Choroid plexus epithelial cell (primary cell): ENCODE measurements around the gene CBX8.

ENCODE experiments used
- DNase-seq: peaks from one replicate; pipeline ENCODE4 v3.0.0-alpha.2; 2010; ENCODE audit warnings: low read depth
- H3K4me3 ChIP-seq: 2 replicates; pipeline ENCODE4 v1.5.1; 2011; ENCODE audit warnings: low read depth, mild to moderate bottlenecking, control low read depth, low read length, moderate library complexity
- TF ChIP-seq, protein P1 (sequence below): conservative IDR thresholded peaks from 2 replicates; pipeline ENCODE4 v1.5.1; 2011; ENCODE audit warnings: low read depth, mild to moderate bottlenecking, control low read depth, inconsistent platforms, low read length, moderate library complexity

Gene CBX8

GRCh38 chr17:79829457-79829856 lies 32.6 kb upstream of the CBX8 start:
- no peak for DNase-seq
- H3K4me3 ChIP-seq, result no peak overlapping the region
- TF ChIP-seq, protein P1, sequence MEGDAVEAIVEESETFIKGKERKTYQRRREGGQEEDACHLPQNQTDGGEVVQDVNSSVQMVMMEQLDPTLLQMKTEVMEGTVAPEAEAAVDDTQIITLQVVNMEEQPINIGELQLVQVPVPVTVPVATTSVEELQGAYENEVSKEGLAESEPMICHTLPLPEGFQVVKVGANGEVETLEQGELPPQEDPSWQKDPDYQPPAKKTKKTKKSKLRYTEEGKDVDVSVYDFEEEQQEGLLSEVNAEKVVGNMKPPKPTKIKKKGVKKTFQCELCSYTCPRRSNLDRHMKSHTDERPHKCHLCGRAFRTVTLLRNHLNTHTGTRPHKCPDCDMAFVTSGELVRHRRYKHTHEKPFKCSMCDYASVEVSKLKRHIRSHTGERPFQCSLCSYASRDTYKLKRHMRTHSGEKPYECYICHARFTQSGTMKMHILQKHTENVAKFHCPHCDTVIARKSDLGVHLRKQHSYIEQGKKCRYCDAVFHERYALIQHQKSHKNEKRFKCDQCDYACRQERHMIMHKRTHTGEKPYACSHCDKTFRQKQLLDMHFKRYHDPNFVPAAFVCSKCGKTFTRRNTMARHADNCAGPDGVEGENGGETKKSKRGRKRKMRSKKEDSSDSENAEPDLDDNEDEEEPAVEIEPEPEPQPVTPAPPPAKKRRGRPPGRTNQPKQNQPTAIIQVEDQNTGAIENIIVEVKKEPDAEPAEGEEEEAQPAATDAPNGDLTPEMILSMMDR, result no peak

DNA sequence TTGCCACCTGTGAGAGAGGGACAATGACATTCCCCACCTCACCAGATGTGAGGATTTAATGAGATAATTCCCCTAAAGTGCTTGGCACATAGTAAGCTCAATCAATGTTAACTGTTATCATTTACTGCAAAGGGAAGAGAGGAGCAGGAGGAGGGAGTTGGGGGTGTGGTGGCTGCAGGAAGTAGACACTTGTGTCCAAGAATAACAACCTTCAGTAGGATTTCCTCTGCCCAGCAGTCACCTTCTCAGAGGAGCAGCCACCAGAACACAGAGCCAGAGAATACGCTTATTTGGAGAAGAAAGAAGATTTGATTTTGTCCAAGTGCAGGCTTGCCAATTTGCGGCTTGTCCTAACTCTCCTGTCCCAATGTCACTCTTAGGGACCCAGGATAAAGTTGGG lies 32.1 kb upstream of the CBX8 start:
- DNase-seq, result no peak
- no peak overlapping the region for H3K4me3 ChIP-seq
- TF ChIP-seq, protein P1, result no peak

DNA sequence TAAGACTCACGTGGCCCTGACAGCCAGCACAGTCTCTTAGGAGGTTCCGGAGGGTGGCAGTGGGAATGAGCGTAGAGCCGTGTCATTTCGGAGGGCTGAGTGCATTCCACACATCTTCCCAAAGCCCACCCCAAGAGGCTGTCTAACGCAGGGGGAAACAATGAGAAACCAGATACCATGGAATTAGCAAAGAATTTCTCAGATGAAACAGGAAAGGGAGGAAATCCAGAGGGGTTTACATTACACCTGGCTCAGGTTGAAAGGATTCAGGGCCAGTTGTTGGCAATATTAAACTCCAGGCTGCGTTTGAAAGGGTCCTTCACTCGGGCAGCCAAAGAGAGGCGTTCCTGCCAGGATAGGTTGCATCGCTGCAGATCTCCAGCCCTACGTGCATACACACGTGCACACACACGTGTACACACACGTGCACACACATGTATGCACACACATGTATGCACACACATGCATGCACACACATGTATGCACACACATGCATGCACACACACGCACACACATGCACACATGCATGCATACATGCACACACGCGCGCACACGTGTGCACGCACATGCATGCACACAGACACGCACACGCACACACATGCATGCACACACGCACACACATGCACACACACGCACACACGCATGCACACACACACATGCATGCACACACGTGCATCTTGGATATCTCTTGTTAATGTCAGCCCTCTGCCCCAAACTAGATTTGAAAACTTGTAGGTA lies 30.1 kb upstream of the CBX8 start:
- TF ChIP-seq, protein P1, result no peak
- no peak overlapping the region for H3K4me3 ChIP-seq
- no peak for DNase-seq

DNA sequence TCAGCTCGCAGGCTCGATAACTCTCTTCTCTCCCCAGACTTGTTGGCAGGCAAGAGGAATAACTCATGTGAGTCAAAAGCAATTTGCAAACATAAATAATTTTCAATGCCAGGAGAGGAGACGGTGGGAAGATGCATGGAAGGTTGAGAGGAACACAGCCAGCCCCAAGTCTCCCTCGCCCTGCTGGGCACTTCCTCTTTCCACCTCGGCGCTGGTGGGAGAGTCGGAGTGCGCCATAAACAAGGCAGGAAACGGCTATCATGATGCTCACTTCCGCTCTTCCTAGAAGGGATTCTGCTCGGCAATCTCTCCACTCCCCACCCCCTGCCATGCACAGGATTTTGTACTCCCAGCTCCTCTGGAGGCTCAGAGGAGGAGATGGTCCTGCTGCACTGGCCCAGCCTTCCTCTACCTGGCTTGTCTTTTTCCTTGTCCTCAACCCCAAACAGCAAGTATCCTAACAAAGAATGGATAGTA lies 29.4 kb upstream of the CBX8 start:
- TF ChIP-seq, protein P1, result no peak
- no peak overlapping the region for H3K4me3 ChIP-seq
- DNase-seq, result no peak

DNA sequence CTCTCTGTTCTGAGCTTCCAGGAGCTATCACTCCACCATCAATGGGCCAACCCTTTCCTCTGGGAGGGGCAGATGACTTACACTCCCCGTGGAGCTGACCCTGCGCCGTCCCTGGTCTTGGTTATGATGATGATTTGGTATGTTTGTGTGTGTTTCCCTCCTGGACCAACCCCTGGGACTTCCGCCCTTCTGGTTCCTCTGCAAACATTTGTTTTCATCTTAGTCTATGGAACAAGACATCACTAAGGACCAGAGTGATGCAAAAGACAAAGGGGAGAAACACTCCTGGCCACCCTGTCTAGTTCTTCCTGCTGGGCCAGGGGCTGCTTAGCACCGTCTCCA lies 28.7 kb upstream of the CBX8 start:
- DNase-seq, result no peak
- TF ChIP-seq, protein P1, result no peak
- H3K4me3 ChIP-seq, result no peak overlapping the region

DNA sequence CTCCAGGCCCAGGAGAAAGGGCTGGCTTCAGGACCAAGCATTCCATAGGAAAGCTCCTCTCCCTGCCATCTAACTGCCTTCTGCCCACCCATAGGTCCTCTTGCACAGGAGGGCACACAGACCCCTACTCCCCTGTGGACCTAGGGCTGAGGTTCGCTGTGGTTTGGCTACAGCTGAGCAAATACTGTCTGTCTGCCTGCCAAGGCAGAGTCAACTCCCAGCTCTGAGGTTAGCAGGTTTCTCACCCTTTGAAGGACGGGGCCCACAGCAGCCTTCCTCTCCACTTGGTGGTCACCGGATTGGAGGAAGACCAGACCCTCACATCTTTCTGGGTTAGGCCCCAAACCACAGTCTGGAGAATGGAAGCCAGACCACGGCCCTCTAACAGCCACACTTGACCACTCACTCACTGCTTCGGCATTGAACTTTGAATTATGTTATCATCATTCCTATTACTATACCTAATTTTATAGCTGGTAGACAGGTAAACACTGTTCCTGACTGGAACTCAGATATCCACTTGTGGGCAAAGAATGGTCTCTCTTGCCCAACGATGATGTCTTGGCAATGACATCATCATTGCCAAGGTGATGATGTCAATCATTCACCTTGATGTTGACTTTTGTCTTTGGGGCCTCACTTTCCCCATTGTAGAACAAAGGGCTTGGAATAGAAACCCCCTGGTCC lies 28.2 kb upstream of the CBX8 start:
- TF ChIP-seq, protein P1, result no peak
- no peak for DNase-seq
- no peak overlapping the region for H3K4me3 ChIP-seq

- TF ChIP-seq, protein P1, result no peak
- DNase-seq, result no peak
- no peak overlapping the region for H3K4me3 ChIP-seq
These were observed 27.4 kb upstream of the CBX8 start for GRCh38 chr17:79824234-79824633.
